Right lobe of liver (tissue), 6 donors: ENCODE results near the gene ZFHX2. TPM values are rescaled to one million over a fixed set of nuclear protein-coding genes. Genes with fewer than 3 reads are reported as not detected.

ENCODE experiments used
- ATAC-seq, 4 donors: fragments of 200-7000 bp; cut with Tn5 transposase; one replicate each; pipeline ENCODE4 v1.9.1; 2020; ENCODE audit warnings: mild to moderate bottlenecking in 4 of 4, moderate library complexity in 4 of 4
- DNase-seq, 3 donors: peaks; one replicate each; pipeline ENCODE4 v3.0.0-alpha.2; 2020
- H3K27ac ChIP-seq, 3 donors: fragments of 200-600 bp; one replicate each; pipeline ENCODE4 v1.8.0; 2022
- H3K27me3 ChIP-seq, 2 donors: fragments of 200-600 bp; one replicate each; pipeline ENCODE4 v1.8.0; 2022
- H3K36me3 ChIP-seq, 4 donors: fragments of 200-600 bp; sonication (generic) in 1 of 4; one replicate each; pipeline versions ENCODE4 v1.5.1 to v1.8.0; 2017 to 2022; ENCODE audit warnings: control low read depth in 1 of 4
- H3K4me1 ChIP-seq, 4 donors: fragments of 200-600 bp; sonication (generic) in 1 of 4; one replicate each; pipeline versions ENCODE4 v1.5.1 to v1.8.0; 2017 to 2022; ENCODE audit warnings: control low read depth in 1 of 4
- H3K4me3 ChIP-seq, 3 donors: fragments of 200-600 bp; one replicate each; pipeline ENCODE4 v1.8.0; 2022
- H3K9me3 ChIP-seq, 4 donors: fragments of 200-600 bp; sonication (generic) in 1 of 4; one replicate each; pipeline versions ENCODE4 v1.5.1 to v1.8.0; 2017 to 2022; ENCODE audit warnings: control low read depth in 1 of 4
- POLR2A ChIP-seq: fragments of 450-650 bp; IDR thresholded peaks from one replicate; pipeline ENCODE4 v1.6.1; 2017; ENCODE audit warnings: antibody characterized with exemption, mild to moderate bottlenecking
- WGBS: methylation state at CpG from one replicate; pipeline ENCODE4 v1.1.6; 2018; ENCODE audit warnings: low coverage, low lambda C conversion rate; ENCODE audit not compliant: insufficient coverage; ENCODE audit errors: missing lambda C conversion rate; 5-methylcytosine and 5-hydroxymethylcytosine counted together
- intact Hi-C, 2 donors: fragments of 100-400 bp; cut with DNase I; formaldehyde crosslinking; loops; one replicate each; pipeline versions ENCODE4 v1.11.2 to v1.14.1; 2022
- total RNA-seq, 6 experiments: library from RNA; depleted of rRNA in 2 of 6; stranded (reverse); fragments of >200 nt in 2 of 6; fragmentation: NEBNext Ultra II Directional in 3 of 6; extraction: Animal tissue kit (Norgen Biotek cat#: 25700) in 3 of 6; gene quantifications; one replicate each; pipeline versions ENCODE4 v1.1.0 to v1.2.4, GENCODE V29; 2016 to 2023
- TF ChIP-seq, protein P1 (sequence below), 4 donors: fragments of 200-600 bp in 3 of 4; fragments of 450-650 bp in 1 of 4; IDR thresholded peaks; one replicate each; pipeline versions ENCODE4 v1.5.1 to v1.8.0; 2016 to 2022; ENCODE audit warnings: antibody characterized with exemption in 4 of 4, mild to moderate bottlenecking in 2 of 4
- donor health status: DM: no; HTN: yes; CAD: no.
- donor health status: DM: no; HTN: no; CAD: no.
- donor health status: DM: no; HTN: no; CAD: no.
- donor health status: DM: no; HTN: yes; CAD: no.
- donor health status: DM: no; HTN: yes; CAD: no.

ZFHX2 gene
- total RNA-seq, 6 experiments from 2014 or later: 0.33 to 0.83 (median 0.47) TPM

DNA sequence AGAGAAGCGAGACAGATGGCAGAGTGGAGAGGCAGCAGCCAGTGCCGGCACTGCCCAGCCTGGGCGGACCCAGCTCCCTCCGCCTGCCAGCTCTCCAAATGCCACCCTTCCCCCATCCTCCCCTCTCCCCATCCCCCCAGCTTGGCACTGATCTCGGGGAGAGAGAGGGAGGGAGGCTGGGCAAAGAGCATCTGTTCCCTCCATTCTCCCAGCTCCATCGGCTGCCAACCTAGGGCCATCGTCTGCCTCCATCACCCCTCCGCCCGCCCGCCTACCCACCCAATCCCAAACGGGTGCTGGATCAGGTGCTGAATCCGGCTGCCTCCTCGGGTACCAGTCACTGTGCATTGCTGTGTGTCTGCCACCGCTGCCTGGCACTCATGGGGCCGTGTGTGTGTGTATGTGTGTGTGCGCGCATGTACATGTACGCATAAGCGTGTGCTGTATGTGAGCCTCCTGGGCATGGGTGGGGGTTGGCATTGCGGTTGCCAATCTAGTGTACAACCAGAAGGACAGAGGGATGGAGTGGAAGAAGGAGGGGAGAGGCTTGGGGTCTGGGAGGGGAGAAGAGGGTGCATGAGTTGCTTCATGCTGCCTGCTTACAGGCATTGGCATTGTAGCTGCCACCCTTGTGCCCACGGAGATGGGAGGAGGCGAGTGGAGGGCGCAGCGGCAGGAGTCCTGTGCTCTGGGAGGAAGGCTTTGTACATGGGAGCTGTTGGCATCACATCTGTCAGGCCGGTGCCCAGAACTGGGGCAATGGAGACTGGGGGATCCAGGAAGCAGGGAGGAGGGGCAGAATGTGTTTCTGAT is 38.4 kb downstream of the ZFHX2 start:
- Histone ChIP-seq H3K4me1 (no peaks in the 10 kb centered on the region), H3K4me3 (no peak overlapping the region), H3K36me3 (no peaks in the 10 kb centered on the region), H3K9me3 (no peaks in the 10 kb centered on the region), H3K27ac (no peak overlapping the region), H3K27me3 (no peaks in the 10 kb centered on the region)
- 94% methylated on average over 15 of the region's 25 CpGs for WGBS
- DNase-seq: no peak
- intact Hi-C loops: no loop called here
- no peak for ATAC-seq
- TF ChIP-seq POLR2A: no peak
- TF ChIP-seq, protein P1, sequence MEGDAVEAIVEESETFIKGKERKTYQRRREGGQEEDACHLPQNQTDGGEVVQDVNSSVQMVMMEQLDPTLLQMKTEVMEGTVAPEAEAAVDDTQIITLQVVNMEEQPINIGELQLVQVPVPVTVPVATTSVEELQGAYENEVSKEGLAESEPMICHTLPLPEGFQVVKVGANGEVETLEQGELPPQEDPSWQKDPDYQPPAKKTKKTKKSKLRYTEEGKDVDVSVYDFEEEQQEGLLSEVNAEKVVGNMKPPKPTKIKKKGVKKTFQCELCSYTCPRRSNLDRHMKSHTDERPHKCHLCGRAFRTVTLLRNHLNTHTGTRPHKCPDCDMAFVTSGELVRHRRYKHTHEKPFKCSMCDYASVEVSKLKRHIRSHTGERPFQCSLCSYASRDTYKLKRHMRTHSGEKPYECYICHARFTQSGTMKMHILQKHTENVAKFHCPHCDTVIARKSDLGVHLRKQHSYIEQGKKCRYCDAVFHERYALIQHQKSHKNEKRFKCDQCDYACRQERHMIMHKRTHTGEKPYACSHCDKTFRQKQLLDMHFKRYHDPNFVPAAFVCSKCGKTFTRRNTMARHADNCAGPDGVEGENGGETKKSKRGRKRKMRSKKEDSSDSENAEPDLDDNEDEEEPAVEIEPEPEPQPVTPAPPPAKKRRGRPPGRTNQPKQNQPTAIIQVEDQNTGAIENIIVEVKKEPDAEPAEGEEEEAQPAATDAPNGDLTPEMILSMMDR (IDR thresholded peaks at IDR 0.05): no peak

DNA sequence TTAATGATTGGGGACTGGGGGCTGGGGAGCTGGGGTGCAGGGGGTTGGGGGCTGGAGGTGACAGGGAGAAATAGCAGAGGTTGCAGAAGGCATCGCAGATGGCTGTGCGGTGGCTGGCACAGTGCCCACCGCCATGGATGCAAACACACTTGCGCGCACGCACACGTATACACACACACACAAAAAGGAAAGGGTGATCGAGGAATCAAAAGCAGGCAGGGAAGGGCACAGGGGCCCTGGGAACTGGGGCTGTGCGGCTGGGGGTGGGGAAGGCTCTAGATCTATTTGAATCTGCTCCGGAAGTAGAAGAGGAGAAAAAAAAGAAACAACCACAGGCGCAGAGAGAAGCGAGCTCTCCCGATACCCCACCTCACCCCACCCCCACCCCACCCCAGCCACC is 39.4 kb downstream of the ZFHX2 start:
- Histone ChIP-seq H3K4me1 (no peaks in the 10 kb centered on the region), H3K27me3 (no peaks in the 10 kb centered on the region), H3K4me3 (no peak overlapping the region), H3K27ac (no peak overlapping the region), H3K36me3 (no peaks in the 10 kb centered on the region), H3K9me3 (no peaks in the 10 kb centered on the region)
- TF ChIP-seq, protein P1 (IDR thresholded peaks at IDR 0.05): no peak
- no peak for TF ChIP-seq POLR2A
- ATAC-seq: no peak
- DNase-seq: no peak
- intact Hi-C loops: no loop called here
- 54% methylated on average over 12 of the region's 13 CpGs for WGBS

DNA sequence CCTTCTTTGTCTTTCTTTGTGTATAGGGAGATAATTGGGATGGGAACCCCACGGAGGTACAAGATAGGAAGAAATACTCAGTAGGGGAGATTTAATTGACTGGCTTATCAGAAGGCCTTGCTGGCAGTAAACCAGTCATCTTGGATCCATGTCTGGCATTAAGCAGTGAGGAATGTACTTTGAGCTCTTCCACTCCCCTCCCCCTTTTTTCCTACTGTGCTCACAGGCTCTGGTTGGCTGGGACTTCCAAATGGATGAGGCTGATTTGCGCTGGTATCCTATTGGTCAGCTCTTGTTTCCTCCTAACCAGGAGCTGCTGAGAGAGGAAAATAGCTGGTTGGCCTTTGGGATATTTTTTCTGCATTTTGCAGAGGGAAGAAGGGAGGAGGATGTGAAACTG is 57.3 kb downstream of the ZFHX2 start:
- 56% methylated on average over 2 of the region's 2 CpGs for WGBS
- Histone ChIP-seq H3K4me3 (no peak overlapping the region), H3K27ac (no peak overlapping the region), H3K9me3 (no peaks in the 10 kb centered on the region), H3K4me1 (no peaks in the 10 kb centered on the region), H3K36me3 (no peaks in the 10 kb centered on the region), H3K27me3 (no peaks in the 10 kb centered on the region)
- DNase-seq (no peak), ATAC-seq (peak in 1 of 4 donors; percentile 12)
- TF ChIP-seq, protein P1 (IDR thresholded peaks at IDR 0.05): no peak
- no peak for TF ChIP-seq POLR2A
- intact Hi-C loops: no loop called here

DNA sequence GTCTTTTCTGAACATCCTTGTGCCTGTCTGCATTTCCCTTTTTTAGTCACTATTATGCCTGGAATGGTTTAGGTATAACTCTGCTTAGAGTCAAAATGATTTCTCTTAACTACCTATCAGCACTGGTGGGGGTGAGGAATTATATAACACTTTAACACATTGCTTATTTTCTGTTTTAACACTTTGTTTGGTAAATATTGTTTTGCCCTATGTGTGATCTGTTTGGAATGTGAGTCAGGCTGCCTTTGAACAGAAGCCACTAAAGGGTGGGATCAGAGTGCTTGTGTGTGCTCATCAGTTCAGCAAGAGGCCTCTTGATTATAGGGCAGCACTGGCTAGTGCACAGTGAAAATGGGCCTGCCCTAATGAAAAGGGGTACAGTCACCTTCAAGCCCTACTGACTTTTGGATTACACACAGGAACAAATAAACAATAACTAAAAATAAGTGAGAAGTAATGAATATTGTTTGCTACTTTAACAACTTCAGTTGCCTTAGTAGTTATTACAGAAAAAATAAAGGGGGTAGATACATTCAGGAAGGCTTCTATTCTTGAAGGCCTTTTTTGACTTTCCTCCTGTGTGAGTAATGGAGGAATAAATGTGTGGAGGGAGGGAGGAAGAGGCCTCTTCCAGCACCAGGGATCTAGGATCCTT is 58.8 kb downstream of the ZFHX2 start:
- ATAC-seq (peak in 1 of 4 donors; percentile 66), DNase-seq (no peak)
- no peak overlapping the region for H3K4me3 ChIP-seq
- H3K27ac ChIP-seq: no peak overlapping the region
- H3K36me3 ChIP-seq: no peaks in the 10 kb centered on the region
- no peaks in the 10 kb centered on the region for H3K9me3 ChIP-seq
- H3K4me1 ChIP-seq: no peaks in the 10 kb centered on the region
- no peaks in the 10 kb centered on the region for H3K27me3 ChIP-seq
- intact Hi-C loops: no loop called here
- TF ChIP-seq, protein P1 (IDR thresholded peaks at IDR 0.05): no peak
- TF ChIP-seq POLR2A: no peak
